ENCODE measurements around the gene FTHL17.

Gene FTHL17

DNA sequence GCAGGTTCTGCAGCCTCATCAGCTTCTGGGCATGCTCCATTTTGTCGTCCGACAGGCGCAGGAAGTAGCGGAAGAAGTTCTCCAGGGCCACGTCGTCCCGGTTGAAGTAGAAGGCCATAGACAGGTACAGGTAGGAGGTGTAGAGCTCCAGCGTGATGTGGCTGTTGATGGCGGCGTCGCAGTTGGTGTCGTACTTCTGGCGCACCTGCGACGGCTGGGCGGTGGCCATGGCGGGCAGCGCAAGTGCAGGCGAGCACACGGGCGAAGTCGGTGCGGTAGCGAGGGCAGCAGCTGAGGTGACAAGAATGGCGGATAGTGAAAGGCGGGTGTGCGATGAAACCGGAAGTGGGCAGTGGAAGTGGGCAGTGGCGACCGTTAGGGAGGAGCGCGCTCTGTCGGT, at the start of gene FTHL17:
FTHL17 (minus strand) TSS at position 317 of the 400 bp plus-strand sequence; CDS start at position 229, 88 bp downstream.
- DNase-seq = no peak

- no peak for DNase-seq
Observed at GRCh38 chrX:31117266-31117665, 45.4 kb upstream of the FTHL17 start.

DNA sequence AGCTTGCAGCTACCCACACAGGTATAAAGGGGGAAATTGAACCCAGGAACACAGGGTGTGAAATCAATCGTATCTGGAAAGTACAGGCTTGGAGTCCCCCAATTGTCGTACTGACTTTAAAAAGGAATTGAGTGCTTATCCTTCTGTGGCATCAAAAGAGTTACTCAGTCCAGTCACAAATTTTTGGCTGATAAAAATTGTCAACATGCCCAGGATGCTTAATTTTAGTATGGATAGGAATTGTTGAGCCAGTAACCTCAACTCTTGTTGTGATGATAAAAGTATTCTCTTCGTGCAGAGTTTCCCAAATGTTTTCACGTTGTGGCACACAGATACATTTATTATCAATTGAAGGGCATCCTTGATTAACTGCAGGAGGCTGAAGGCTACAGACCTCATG, 43.6 kb upstream of the FTHL17 start:
- no peak for DNase-seq

DNA sequence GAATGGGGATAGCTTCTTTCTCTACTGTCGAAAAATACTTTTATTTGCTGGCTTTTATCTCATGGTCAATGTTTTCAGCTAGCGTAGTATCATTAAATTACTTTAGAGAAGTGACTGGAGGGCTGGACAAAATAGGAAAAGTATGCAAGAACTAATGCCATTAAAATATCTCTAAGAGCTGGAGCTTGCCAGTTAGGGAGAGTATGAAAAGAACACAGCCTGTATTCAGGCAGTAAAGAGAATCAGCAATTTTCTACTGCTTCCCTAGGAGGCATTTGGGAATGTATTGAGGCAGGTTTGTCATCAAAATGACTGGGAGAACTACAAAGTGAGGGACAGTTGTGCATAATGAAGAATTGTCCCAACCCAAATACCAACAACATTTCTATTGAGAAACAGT, 43.0 kb upstream of the FTHL17 start:
- DNase-seq = no peak

DNA sequence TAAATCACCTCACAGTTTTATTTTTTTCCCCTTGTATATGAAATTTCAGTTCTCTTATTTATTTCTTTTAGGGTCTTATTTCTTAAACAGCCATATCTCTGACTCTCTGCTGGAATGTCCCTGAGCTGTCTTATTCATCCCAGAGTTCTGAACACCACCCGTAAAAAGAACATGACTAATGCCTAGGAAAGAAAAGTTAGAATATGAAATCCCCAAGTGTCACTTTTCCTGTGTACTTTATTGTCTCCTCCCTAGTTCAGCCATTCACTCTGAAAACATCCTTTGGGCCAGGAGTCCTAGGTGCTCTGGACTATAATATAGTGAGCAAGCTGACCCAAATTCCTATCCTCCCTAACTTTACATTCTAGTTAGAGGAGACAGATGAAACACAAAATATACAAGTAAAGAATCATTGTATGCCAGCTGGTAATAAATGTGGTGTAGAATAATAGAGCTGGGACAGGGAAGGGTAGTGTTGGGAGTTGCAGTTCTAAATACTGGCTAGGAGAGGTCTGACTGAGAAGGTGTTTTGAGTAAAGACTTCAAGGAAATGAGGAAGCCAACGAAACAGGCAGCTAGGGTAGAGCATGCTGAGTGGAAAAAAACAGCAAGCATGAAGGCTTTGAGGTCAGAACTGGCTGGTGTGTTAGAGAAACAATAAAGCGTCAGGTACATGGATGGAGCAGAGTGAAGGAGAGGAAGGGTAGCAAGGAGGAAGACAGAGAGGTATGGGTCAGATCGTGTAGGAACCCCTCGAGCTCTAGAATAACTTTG, 40.6 kb upstream of the FTHL17 start:
- no peak for DNase-seq

DNA sequence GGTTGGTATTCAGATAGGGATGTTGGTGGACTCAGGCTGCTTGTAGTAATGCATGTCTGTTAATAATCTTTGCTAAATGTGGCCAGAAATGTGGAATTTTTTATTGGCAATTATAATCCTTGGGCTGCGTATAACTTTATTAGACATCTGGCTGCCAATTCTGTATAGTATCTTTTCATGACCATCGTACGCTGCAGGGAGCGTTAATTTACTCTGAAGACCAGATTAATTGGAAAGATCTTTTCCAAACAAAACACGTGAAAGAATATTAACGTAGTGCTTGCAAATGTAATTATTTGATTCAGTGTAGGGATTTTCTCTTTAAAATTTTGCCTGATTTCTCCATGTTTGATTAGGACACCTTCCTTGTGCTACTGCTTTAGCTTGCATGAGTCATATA, 38.8 kb upstream of the FTHL17 start:
- DNase-seq = no peak

GRCh38 chrX:31099536-31100090, 27.8 kb upstream of the FTHL17 start:
- DNase-seq = no peak

DNA sequence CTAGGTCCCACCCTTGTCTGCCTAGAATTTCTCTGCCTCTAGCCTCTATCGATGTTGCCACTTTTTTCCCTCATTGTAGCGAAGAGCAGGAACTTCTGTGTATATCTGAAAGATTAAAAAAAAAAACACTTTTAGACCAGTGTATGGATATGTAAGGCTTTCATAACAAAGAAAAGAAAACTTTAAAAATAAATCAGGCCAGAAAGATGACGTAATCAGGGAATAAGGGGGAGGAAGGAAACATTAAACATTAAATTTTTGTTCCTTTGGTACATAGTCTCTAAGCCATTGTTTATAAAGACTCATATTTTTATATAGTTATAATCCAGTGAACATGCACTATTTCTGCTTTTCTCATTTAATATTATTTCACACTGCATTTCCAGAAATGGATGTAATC, 26.2 kb upstream of the FTHL17 start:
- no peak for DNase-seq

- no peak for DNase-seq
Observed at GRCh38 chrX:31093639-31093975, 21.8 kb upstream of the FTHL17 start.

- no peak for DNase-seq
Observed at GRCh38 chrX:31092970-31093638, 21.3 kb upstream of the FTHL17 start.

DNA sequence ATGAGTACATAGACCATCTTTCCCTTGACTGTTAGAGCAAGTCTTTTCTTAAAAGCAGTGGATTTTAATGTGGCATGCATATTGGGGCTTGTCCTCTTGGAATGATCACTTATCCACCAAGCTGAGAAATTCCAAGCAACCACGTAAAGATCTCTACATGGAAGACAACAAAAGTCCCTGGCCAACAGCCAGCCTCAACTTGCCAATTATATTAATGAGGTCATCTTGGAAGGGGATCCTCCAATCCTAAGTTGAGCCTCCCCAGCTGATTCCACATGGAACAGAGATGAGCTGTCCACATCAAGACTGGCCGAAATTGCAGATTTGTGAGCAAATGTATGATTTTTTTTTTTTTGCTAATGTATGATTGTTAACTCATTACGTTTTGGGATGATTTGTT, 20.6 kb upstream of the FTHL17 start:
- DNase-seq = no peak

GRCh38 chrX:31091819-31092218, 20.0 kb upstream of the FTHL17 start:
- no peak for DNase-seq

DNA sequence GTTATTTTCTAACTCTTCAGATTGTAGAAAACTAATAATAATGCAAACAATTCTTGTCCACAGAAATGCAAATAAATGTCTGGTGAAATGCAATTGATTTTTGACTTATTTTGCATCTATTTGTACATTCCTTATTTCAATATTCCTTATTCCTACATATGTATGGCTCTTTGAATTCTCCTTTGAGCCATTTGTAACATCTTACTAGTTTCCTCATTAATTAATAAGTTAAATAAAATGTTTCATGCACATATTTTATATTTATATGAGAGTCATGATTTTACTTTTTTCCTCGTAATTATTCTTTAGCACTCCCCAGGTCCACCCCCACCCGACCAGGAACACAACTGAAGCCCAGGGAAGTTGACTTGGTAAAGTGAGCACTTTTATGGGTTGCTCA, 2.7 kb upstream of the FTHL17 start:
- no peak for DNase-seq

DNA sequence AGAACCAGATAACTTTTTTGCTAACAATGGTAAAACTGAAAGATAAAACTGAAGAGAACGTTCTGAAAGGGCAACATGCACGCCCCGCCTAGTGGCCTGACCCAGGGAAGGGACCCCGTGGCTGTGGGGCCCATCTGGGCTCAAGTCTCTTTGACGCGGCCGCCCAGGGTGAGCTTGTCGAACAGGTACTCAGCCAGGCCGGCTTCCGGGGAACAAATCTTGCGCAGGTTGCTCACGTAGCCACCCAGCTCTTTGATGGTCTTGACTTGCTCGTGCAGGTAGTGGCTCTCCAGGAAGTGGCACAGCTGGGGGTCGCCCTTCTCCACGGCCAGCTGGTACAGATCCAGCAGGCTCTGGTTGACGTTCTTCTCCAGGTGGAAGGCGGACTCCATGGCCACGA, 579 bp downstream of the FTHL17 start:
- DNase-seq = no peak

- DNase-seq = no peak
Observed at GRCh38 chrX:31070057-31070468, 1.8 kb downstream of the FTHL17 start.

DNA sequence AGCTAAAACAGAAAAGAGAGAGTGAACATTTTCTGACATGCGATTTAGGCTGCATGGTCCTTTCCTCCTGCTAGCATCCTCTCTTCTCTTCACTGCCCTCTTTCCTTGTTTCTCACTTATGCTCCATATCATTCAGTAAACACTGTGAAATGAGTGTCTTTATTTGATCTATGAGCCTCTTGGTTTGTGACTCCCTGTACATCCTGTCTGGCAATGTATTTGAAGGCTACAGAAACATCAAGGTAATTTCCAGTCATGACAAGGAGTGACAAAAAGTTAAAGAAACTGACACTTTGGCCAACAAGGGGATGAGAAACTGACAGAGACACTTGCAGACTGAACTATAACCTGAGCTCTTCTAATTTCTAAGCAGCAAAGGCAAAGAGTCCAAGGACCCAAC, 8.7 kb downstream of the FTHL17 start:
- no peak for DNase-seq

- DNase-seq = no peak
Observed at GRCh38 chrX:31061091-31061490, 10.8 kb downstream of the FTHL17 start.

DNA sequence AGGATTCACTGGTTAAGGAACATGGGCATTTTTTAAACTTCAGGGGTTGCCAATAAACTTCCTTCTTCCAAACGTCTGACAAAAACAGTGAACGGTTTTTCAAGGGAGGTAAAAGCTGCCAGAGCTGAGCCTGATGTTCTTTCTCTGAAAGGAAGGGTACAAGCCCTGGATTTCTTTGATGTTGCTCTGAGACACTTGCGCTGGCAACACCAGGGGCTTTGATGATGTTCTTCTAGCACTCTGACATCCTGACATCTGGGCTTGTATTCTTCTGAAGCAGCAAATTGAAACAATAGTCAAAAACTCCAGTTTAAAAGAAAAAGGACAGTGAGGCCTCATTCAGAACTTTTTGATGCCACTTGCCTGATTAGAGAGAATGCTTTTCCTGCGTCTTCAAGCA, 11.8 kb downstream of the FTHL17 start:
- DNase-seq = no peak

DNA sequence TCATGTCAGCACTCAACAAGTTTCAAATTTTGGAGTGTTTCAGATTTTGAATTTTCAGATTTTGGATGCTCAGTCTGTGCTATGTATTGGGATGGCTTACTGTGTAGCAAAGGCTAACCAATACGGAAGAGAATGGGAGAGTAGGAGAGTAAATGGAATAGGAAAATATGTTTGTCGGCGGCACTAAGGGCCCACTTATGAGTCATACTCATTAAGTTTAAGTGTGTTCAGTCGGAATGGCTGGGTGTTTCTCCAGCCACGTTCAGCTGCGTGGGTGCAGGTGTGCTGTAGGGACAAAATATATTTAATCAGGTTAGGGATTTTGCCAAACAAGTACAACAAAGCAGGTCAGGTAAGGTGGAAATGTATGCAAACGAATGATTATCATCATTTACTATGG, 13.6 kb downstream of the FTHL17 start:
- no peak for DNase-seq

- DNase-seq = no peak
Observed at GRCh38 chrX:31057691-31058090, 14.2 kb downstream of the FTHL17 start.

GRCh38 chrX:31057291-31057690, 14.6 kb downstream of the FTHL17 start:
- no peak for DNase-seq

GRCh38 chrX:31053621-31054020, 18.2 kb downstream of the FTHL17 start:
- no peak for DNase-seq

DNA sequence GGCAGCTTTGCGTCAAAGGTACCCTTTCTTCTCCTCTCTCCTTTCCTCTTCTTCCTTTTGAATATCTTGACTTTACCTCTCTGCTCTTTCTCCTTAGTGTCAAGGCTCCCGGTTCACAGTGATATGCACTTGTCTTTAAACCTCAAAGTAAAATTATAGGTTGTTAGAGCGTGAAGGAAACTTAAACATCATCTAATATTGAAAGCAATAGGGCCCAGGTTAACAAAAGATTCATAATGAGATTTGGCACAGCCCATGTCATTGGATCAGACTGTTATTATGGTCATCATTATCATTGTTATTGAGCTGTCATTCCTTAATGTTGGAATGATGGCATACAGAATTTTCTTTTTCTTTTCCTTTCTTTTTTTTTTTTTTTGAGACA, 32.5 kb downstream of the FTHL17 start:
- no peak for DNase-seq

- DNase-seq = peak; percentile 5
Observed at GRCh38 chrX:31038575-31039326, 33.1 kb downstream of the FTHL17 start.

Data from stimulated activated CD4-positive, alpha-beta T cell treated with anti-CD3 and anti-CD28 coated beads, Interleukin-4, amount 100 ng/mL, for 1 hour (primary cell).